Breast epithelium (tissue), 3 donors: ENCODE data around the gene OR2T6.

Source experiments
- CTCF ChIP-seq, 3 donors: fragments of 450-650 bp; IDR thresholded peaks; one replicate each; pipeline ENCODE4 v1.5.1; 2016 to 2017; ENCODE audit warnings: antibody characterized with exemption in 3 of 3, mild to moderate bottlenecking in 3 of 3, moderate library complexity in 3 of 3
- POLR2AphosphoS5 ChIP-seq, 3 donors: sonication (generic); formaldehyde crosslinking; IDR thresholded peaks; one replicate each; pipeline ENCODE4 v1.6.1; 2017; ENCODE audit warnings: antibody characterized with exemption in 3 of 3

GRCh38 chr1:248373761-248374160 is 1.8 kb upstream of the OR2T6 start:
- TF ChIP-seq CTCF (IDR thresholded peaks at IDR 0.05) (no peak), POLR2AphosphoS5 (IDR thresholded peaks at IDR 0.05) (no peak)
